SK-N-SH treated with all-trans-retinoic acid at 6 μM for 48 hours (cell line): ENCODE results near the gene PIAS1.

Source experiments
- ATAC-seq: fragments of 200-7000 bp; cut with Tn5 transposase; 3 replicates; pipeline ENCODE4 v1.9.1; 2020; ENCODE audit warnings: mild to moderate bottlenecking, moderate library complexity
- ARNTL ChIP-seq: fragments of 450-650 bp; formaldehyde crosslinking; IDR thresholded peaks from 2 replicates; pipeline ENCODE4 v1.5.0; 2020; ENCODE audit warnings: low read depth, mild to moderate bottlenecking, moderate library complexity, borderline replicate concordance
- BACH2 ChIP-seq: fragments of 250-450 bp; sonication (Bioruptor Pico); IDR thresholded peaks from 2 replicates; pipeline ENCODE4 v1.9.0; 2021; ENCODE audit warnings: mild to moderate bottlenecking, borderline replicate concordance
- CREB5 ChIP-seq: fragments of 250-450 bp; sonication (Bioruptor Pico); IDR thresholded peaks from 2 replicates; pipeline ENCODE4 v1.5.1; 2020; ENCODE audit warnings: low read depth, mild to moderate bottlenecking, moderate library complexity
- CSDC2 ChIP-seq: fragments of 250-450 bp; sonication (Bioruptor Pico); IDR thresholded peaks from 2 replicates; pipeline ENCODE4 v1.5.0; 2020; ENCODE audit warnings: mild to moderate bottlenecking, moderate library complexity
- CSRNP3 ChIP-seq: fragments of 250-450 bp; sonication (Bioruptor Pico); IDR thresholded peaks from 2 replicates; pipeline ENCODE4 v1.5.1; 2021; ENCODE audit warnings: mild to moderate bottlenecking, moderate library complexity
- ESRRG ChIP-seq: fragments of 250-450 bp; sonication (Bioruptor Pico); IDR thresholded peaks from 2 replicates; pipeline ENCODE4 v1.6.1; 2021; ENCODE audit warnings: mild to moderate bottlenecking
- GLIS3 ChIP-seq: fragments of 250-450 bp; sonication (Bioruptor Pico); IDR thresholded peaks from 2 replicates; pipeline ENCODE4 v1.5.0; 2020; ENCODE audit warnings: mild to moderate bottlenecking, moderate library complexity
- ISL1 ChIP-seq: fragments of 250-450 bp; sonication (Bioruptor Pico); IDR thresholded peaks from 2 replicates; pipeline ENCODE4 v2.1.2; 2022; ENCODE audit warnings: mild to moderate bottlenecking, moderate library complexity
- OSR1 ChIP-seq: fragments of 250-450 bp; sonication (Bioruptor Pico); IDR thresholded peaks from 2 replicates; pipeline ENCODE4 v1.8.0; 2022; ENCODE audit warnings: moderate library complexity, mild to moderate bottlenecking, inconsistent platforms
- PATZ1 ChIP-seq: fragments of 250-450 bp; sonication (Bioruptor Pico); IDR thresholded peaks from 2 replicates; pipeline ENCODE4 v1.8.0; 2020; ENCODE audit warnings: mild to moderate bottlenecking, moderate library complexity, borderline replicate concordance
- POU6F1 ChIP-seq: fragments of 250-450 bp; sonication (Bioruptor Pico); IDR thresholded peaks from 2 replicates; pipeline ENCODE4 v1.8.0; 2021; ENCODE audit warnings: low read depth, mild to moderate bottlenecking, moderate library complexity, borderline replicate concordance
- RARB ChIP-seq: fragments of 250-450 bp; sonication (Bioruptor Pico); IDR thresholded peaks from 2 replicates; pipeline ENCODE4 v1.8.0; 2021; ENCODE audit warnings: mild to moderate bottlenecking, moderate library complexity
- SNAI2 ChIP-seq: fragments of 250-450 bp; sonication (Bioruptor Pico); IDR thresholded peaks from 2 replicates; pipeline ENCODE4 v1.5.0; 2020; ENCODE audit warnings: mild to moderate bottlenecking, moderate library complexity
- TCF4 ChIP-seq: fragments of 250-450 bp; sonication (Bioruptor Pico); IDR thresholded peaks from 2 replicates; pipeline ENCODE4 v1.8.0; 2021; ENCODE audit warnings: mild to moderate bottlenecking, moderate library complexity, borderline replicate concordance
- TOX ChIP-seq: fragments of 250-450 bp; sonication (Bioruptor Pico); IDR thresholded peaks from 2 replicates; pipeline ENCODE4 v1.8.0; 2021; ENCODE audit warnings: mild to moderate bottlenecking, moderate library complexity, borderline replicate concordance
- TSHZ2 ChIP-seq: fragments of 250-450 bp; sonication (Bioruptor Pico); IDR thresholded peaks from 2 replicates; pipeline ENCODE4 v1.5.0; 2020; ENCODE audit warnings: mild to moderate bottlenecking, moderate library complexity
- ZC3H10 ChIP-seq: fragments of 250-450 bp; sonication (Bioruptor Pico); IDR thresholded peaks from 2 replicates; pipeline ENCODE4 v1.5.1; 2021; ENCODE audit warnings: mild to moderate bottlenecking, moderate library complexity
- ZFP3 ChIP-seq: fragments of 250-450 bp; sonication (Bioruptor Pico); IDR thresholded peaks from 2 replicates; pipeline ENCODE4 v1.5.0; 2020; ENCODE audit warnings: mild to moderate bottlenecking, moderate library complexity
- ZNF565 ChIP-seq: fragments of 450-650 bp; formaldehyde crosslinking; conservative IDR thresholded peaks from 2 replicates; pipeline ENCODE4 v1.5.0; 2020; ENCODE audit warnings: low read depth, mild to moderate bottlenecking, moderate library complexity
- ZNF8 ChIP-seq: fragments of 450-650 bp; formaldehyde crosslinking; IDR thresholded peaks from 2 replicates; pipeline ENCODE4 v1.5.0; 2020; ENCODE audit warnings: mild to moderate bottlenecking, moderate library complexity

The PIAS1 gene

GRCh38 chr15:68053001-68053400 is 1.1 kb upstream of the PIAS1 start:
- no peak for ATAC-seq
- TF ChIP-seq ZFP3 (CRISPR knock-in tag) (no peak), CSRNP3 (CRISPR knock-in tag) (no peak), TOX (CRISPR knock-in tag) (no peak)

- ATAC-seq: peak; percentile 61
- TF ChIP-seq PATZ1 (CRISPR knock-in tag): 0 out of 2 replicates have a peak, but pooled peaks have one; percentile 1
- TF ChIP-seq GLIS3 (CRISPR knock-in tag): no peak
- TF ChIP-seq TOX (CRISPR knock-in tag): no peak
- TF ChIP-seq, all 23 proteins: peak for 1
Measured at GRCh38 chr15:68054628-68055223, 611 bp downstream of the PIAS1 start.

- ATAC-seq: peak; percentile 43
- no peak for TF ChIP-seq SNAI2 (CRISPR knock-in tag)
- TF ChIP-seq ZNF565 (CRISPR knock-in tag): no peak
- TF ChIP-seq TOX (CRISPR knock-in tag): no peak
- TF ChIP-seq ZNF8 (CRISPR knock-in tag): no peak
- TF ChIP-seq POU6F1 (CRISPR knock-in tag): no peak
- no peak for TF ChIP-seq ARNTL (CRISPR knock-in tag)
- TF ChIP-seq ESRRG: no peak
- TF ChIP-seq ZC3H10: no peak
- no peak for TF ChIP-seq RARB
- no peak for TF ChIP-seq TCF4 (CRISPR knock-in tag)
- no peak for TF ChIP-seq TSHZ2 (CRISPR knock-in tag)
- TF ChIP-seq BACH2: no peak
- TF ChIP-seq, all 23 proteins: peak for 0
Measured at GRCh38 chr15:68055224-68055705, 1.1 kb downstream of the PIAS1 start.

GRCh38 chr15:68056097-68056865 is 2.2 kb downstream of the PIAS1 start:
- ATAC-seq: no peak
- TF ChIP-seq OSR1 (CRISPR knock-in tag): no peak
- TF ChIP-seq ZNF565 (CRISPR knock-in tag): no peak
- no peak for TF ChIP-seq CSDC2 (CRISPR knock-in tag)
- TF ChIP-seq PATZ1 (CRISPR knock-in tag): no peak
- no peak for TF ChIP-seq ISL1 (CRISPR knock-in tag)
- no peak for TF ChIP-seq CREB5 (CRISPR knock-in tag)
